Activated CD8-positive, alpha-beta T cell treated with anti-CD3 and anti-CD28 coated beads, Interleukin-2, amount 10 ng/mL, durations not matched to agents 7 days and 5 days (primary cell): ENCODE measurements around the gene HPCAL1. TPM values are rescaled to one million over a fixed set of nuclear protein-coding genes. Genes with fewer than 3 reads are reported as not detected.

Experiments used
- ATAC-seq: fragments of 150-1000 bp; cut with Tn5 transposase; one replicate; pipeline ENCODE4 v1.10.0; 2021; ENCODE audit warnings: moderate library complexity
- CTCF ChIA-PET: fragments of 350-600 bp; sonication (Branson Sonifier 250); formaldehyde crosslinking; loops from one replicate; lab custom pipeline; 2021; ENCODE audit warnings: antibody characterized with exemption; lab: Charles Lee
- POLR2A ChIA-PET: fragments of 350-600 bp; sonication (Branson Sonifier 250); formaldehyde crosslinking; loops from one replicate; lab custom pipeline; 2021; ENCODE audit warnings: antibody characterized with exemption; lab: Charles Lee
- DNase-seq: peaks from one replicate; pipeline ENCODE4 v3.0.0-alpha.2; 2020
- H3K27ac Mint-ChIP-seq: one replicate; pipeline ENCODE4 v1.8.0; 2021; ENCODE audit warnings: mild to moderate bottlenecking, mixed read lengths
- H3K27me3 Mint-ChIP-seq: one replicate; pipeline ENCODE4 v1.8.0; 2021; ENCODE audit warnings: low read depth, mixed read lengths
- H3K36me3 Mint-ChIP-seq: one replicate; pipeline ENCODE4 v1.8.0; 2021; ENCODE audit warnings: low read depth, mixed read lengths
- H3K4me1 Mint-ChIP-seq: one replicate; pipeline ENCODE4 v1.8.0; 2021; ENCODE audit warnings: low read depth, mixed read lengths
- H3K4me3 Mint-ChIP-seq: one replicate; pipeline ENCODE4 v1.8.0; 2021; ENCODE audit warnings: mild to moderate bottlenecking, mixed read lengths
- H3K9me3 Mint-ChIP-seq: one replicate; pipeline ENCODE4 v1.8.0; 2022; ENCODE audit warnings: mixed read lengths; ENCODE audit not compliant: insufficient read depth
- total RNA-seq, 2 experiments: library from RNA; stranded (reverse); gene quantifications; one replicate each; pipeline ENCODE4 v1.2.3, GENCODE V29; 2021

Gene HPCAL1
- total RNA-seq, 2 experiments from 2014 or later, result 55.8 to 56.6 TPM

- H3K36me3 Mint-ChIP-seq, result peaks cover 6% of the 10 kb centered on the region
- no peaks in the 10 kb centered on the region for H3K9me3 Mint-ChIP-seq
- ATAC-seq (no peak), DNase-seq (no peak)
- peaks cover 8% of the 10 kb centered on the region for H3K4me1 Mint-ChIP-seq
- H3K27ac Mint-ChIP-seq, result no peak overlapping the region
- no peaks in the 10 kb centered on the region for H3K27me3 Mint-ChIP-seq
- POLR2A ChIA-PET, result interaction anchor here (0.6 kb wide), 1 partner anchor 572 kb away, joined by 3 read pairs; no protein-coding TSS in a partner anchor
- CTCF ChIA-PET, result interaction anchor here (1.1 to 3.0 kb wide), 3 partner anchors 11 to 263 kb away, joined by 3 to 11 read pairs (median 10); no protein-coding TSS in a partner anchor
- H3K4me3 Mint-ChIP-seq, result no peak overlapping the region
These were observed 117.0 kb downstream of the HPCAL1 start for GRCh38 chr2:10419553-10420257.

DNA sequence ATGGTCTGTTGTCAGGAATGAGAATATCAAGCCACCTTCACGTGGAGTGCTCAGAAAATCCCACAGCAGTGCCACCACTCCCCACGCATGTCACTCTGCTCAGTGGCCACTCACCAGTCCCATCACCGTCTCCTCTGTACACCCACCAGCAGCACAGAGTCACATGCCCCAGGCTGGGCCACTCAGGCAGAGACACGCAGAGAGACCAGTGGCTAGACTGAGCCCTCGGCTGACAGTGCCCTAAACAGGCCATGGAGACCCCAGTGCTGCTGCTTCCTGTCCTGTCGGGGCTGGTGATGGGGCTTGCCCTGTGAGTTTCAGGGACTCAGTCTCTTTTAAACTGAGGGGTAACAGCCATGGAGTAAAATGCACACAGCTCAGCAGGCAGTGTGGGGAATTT is 119.5 kb downstream of the HPCAL1 start:
- Mint-ChIP-seq H3K9me3 (no peaks in the 10 kb centered on the region), H3K4me3 (no peak overlapping the region), H3K27me3 (no peaks in the 10 kb centered on the region), H3K4me1 (peaks cover 7% of the 10 kb centered on the region), H3K36me3 (peaks cover 6% of the 10 kb centered on the region), H3K27ac (no peak overlapping the region)
- ATAC-seq (no peak), DNase-seq (no peak)
- ChIA-PET CTCF (interaction anchor here (1.5 kb wide), 1 partner anchor 13 kb away, joined by 6 read pairs; no protein-coding TSS in a partner anchor), POLR2A (no interaction called here)

GRCh38 chr2:10422732-10423399 is 120.2 kb downstream of the HPCAL1 start:
- ATAC-seq (no peak), DNase-seq (no peak)
- H3K27me3 Mint-ChIP-seq, result no peaks in the 10 kb centered on the region
- no peak overlapping the region for H3K27ac Mint-ChIP-seq
- peaks cover 4% of the 10 kb centered on the region for H3K4me1 Mint-ChIP-seq
- no peaks in the 10 kb centered on the region for H3K9me3 Mint-ChIP-seq
- H3K36me3 Mint-ChIP-seq, result peaks cover 6% of the 10 kb centered on the region
- CTCF ChIA-PET, result interaction anchor here (1.5 kb wide), 1 partner anchor 12 kb away, joined by 6 read pairs; no protein-coding TSS in a partner anchor
- no peak overlapping the region for H3K4me3 Mint-ChIP-seq
- POLR2A ChIA-PET, result no interaction called here

DNA sequence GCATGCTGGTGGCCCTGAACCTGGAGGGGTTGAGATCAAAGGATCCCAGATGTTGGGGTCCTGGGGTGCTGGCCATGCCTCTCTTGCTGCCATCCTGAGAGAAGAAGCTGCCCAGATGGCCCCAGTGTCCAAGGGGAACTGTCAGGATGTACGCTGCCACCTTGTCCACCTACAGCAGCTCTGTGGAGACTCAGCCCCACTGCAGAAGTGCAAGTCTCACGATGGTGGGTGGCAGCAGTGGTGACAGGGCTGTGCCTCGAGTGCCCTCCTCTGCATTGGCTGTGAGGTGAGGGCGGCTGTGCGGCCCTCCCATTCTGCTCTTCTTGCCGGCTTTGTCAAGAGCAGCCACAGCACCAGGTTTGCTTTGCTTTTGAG is 120.7 kb downstream of the HPCAL1 start:
- DNase-seq (no peak), ATAC-seq (no peak)
- peaks cover 3% of the 10 kb centered on the region for H3K4me1 Mint-ChIP-seq
- H3K27me3 Mint-ChIP-seq, result no peaks in the 10 kb centered on the region
- ChIA-PET CTCF (no interaction called here), POLR2A (no interaction called here)
- peaks cover 6% of the 10 kb centered on the region for H3K36me3 Mint-ChIP-seq
- H3K4me3 Mint-ChIP-seq, result no peak overlapping the region
- no peaks in the 10 kb centered on the region for H3K9me3 Mint-ChIP-seq
- H3K27ac Mint-ChIP-seq, result no peak overlapping the region

- DNase-seq, result no peak
- ChIA-PET POLR2A (interaction anchor here (1.3 kb wide), 1 partner anchor 8 kb away, joined by 4 read pairs; no protein-coding TSS in a partner anchor), CTCF (interaction anchor here (1.3 kb wide), 1 partner anchor 11 kb away, joined by 3 read pairs; no protein-coding TSS in a partner anchor)
- Mint-ChIP-seq H3K9me3 (no peaks in the 10 kb centered on the region), H3K36me3 (peaks cover 6% of the 10 kb centered on the region), H3K27ac (no peak overlapping the region), H3K4me1 (no peaks in the 10 kb centered on the region), H3K27me3 (no peaks in the 10 kb centered on the region), H3K4me3 (no peak overlapping the region)
- ATAC-seq, result no peak
These were observed 121.3 kb downstream of the HPCAL1 start for GRCh38 chr2:10424051-10424450.

DNA sequence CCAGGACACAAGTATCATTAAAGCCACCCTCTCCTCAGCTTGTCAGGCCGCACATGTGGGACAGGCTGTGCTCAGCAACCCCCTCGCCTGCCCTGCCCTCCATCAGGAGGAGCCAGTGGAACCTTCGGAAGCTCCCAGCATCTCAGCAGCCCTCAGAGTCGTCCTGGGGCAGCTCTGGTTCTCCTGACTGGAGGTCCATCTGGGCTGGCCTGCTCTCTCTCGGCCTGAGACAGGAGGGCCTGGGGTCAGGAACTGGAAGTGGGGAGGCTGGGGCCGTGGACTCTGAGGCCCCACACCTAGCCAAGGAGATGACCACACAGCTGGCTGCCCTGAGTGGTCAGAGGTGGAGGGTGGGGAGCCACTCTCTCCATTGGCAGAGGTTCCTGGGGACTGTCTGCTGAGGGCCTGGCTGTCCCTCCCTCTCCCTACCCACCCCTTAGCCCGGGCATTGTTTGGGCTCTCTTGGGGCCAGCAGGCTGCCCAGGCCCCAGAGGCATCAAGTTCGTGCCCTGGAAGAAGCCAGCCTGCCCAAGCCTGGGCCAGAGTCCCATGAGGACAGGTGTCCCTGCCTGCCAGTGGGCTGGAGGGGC is 122.3 kb downstream of the HPCAL1 start:
- no peaks in the 10 kb centered on the region for H3K27me3 Mint-ChIP-seq
- DNase-seq (no peak), ATAC-seq (no peak)
- H3K9me3 Mint-ChIP-seq, result no peaks in the 10 kb centered on the region
- H3K4me1 Mint-ChIP-seq, result no peaks in the 10 kb centered on the region
- peaks cover 6% of the 10 kb centered on the region for H3K36me3 Mint-ChIP-seq
- CTCF ChIA-PET, result interaction anchor here (0.8 to 1.3 kb wide), 2 partner anchors 10 kb away, joined by 3 read pairs; no protein-coding TSS in a partner anchor
- POLR2A ChIA-PET, result interaction anchor here (1.3 kb wide), 1 partner anchor 9 kb away, joined by 4 read pairs; no protein-coding TSS in a partner anchor
- no peak overlapping the region for H3K27ac Mint-ChIP-seq
- H3K4me3 Mint-ChIP-seq, result no peak overlapping the region

DNA sequence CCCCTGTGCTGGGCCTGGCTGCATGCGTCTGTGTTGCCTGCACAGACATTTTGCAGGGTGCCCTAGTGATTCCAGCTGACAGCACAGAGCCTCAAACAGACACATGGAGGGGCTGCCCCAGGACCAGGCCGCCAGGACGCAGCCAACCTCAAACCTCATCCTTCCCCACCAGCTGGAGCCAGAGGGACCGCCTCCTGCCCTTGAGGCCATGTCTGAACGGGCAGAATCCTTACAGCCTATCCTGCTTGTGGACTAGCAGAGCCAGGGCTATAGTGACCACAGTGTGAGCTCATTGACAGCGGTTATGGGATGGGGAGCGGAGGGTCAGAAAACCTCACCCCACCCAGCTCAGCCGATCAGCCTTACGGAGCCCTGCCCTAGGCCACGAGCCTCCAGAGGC is 123.0 kb downstream of the HPCAL1 start:
- H3K27me3 Mint-ChIP-seq, result no peaks in the 10 kb centered on the region

DNA sequence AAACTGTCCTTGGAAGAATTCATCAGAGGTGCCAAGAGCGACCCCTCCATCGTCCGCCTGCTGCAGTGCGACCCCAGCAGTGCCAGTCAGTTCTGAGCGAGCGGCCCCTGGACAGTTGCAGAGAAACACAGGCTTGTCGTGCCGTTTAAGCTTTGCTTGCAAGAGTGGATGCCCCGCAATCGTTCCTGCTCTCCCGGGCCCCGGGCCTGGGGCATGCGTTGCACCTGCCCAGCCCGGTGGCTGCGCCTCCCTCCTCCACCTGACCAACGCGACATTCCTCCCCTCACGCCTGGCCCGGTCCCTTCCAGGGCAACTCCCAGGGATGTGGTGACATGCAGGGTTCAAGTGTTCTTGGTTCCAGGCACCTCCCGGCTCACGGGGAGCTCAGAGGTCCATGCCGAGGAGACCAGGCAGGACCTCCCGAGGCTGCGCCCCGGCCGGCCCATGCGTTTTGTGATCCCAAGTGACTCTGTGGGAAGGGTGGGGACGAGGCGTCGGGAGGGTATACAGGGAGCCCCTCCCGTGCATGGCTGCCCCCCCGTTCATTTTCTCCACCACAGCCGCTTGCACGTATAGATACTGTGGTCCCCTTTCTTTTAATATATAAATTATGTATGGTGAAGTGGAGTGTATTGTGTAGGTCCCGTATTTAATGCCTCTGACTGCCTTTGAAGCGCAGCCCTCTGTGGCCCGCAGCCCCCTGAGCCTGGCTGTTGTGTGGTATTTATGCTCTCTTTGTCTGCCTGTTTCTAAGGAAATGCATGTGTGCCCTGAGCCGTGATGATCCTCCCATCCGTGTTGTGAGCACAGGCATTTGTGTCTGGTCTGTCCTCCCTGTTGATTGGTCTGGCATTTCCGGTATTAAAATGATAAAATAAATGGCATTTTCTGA is 124.3 kb downstream of the HPCAL1 start:
- peaks cover 5% of the 10 kb centered on the region for H3K36me3 Mint-ChIP-seq
- CTCF ChIA-PET, result no interaction called here

More for the DNA sequence above, 123.0 kb downstream of the HPCAL1 start:
- no peaks in the 10 kb centered on the region for H3K9me3 Mint-ChIP-seq
- DNase-seq, result no peak
- no peak overlapping the region for H3K4me3 Mint-ChIP-seq
- POLR2A ChIA-PET, result interaction anchor here (1.3 kb wide), 1 partner anchor 10 kb away, joined by 4 read pairs; no protein-coding TSS in a partner anchor
- CTCF ChIA-PET, result interaction anchor here (0.8 kb wide), 1 partner anchor 9 kb away, joined by 3 read pairs; no protein-coding TSS in a partner anchor
- no peak for ATAC-seq
- H3K4me1 Mint-ChIP-seq, result no peaks in the 10 kb centered on the region
- peaks cover 6% of the 10 kb centered on the region for H3K36me3 Mint-ChIP-seq
- H3K27ac Mint-ChIP-seq, result no peak overlapping the region

DNA sequence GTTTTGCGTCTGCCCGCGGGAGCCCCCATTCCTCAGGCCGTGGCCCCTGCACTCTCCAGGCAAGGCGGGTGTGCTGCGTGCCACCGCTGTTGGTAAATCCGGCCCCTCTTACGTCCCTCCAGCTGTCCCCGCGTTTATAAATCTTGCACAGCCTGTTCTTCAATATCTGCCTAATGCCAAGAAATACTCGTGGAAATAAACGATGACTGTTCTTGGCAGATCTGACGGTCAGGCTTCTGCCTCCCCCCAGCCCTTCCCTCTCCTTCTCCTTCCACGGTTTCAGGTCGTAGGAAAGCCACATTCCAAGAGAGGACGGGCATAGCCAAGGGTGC is 124.9 kb downstream of the HPCAL1 start:
- Mint-ChIP-seq H3K27ac (no peak overlapping the region), H3K4me1 (peaks cover 5% of the 10 kb centered on the region), H3K9me3 (no peaks in the 10 kb centered on the region), H3K36me3 (no peaks in the 10 kb centered on the region), H3K27me3 (peaks cover 8% of the 10 kb centered on the region), H3K4me3 (no peak overlapping the region)
- CTCF ChIA-PET, result no interaction called here
- no peak for ATAC-seq
- DNase-seq, result no peak
- POLR2A ChIA-PET, result no interaction called here

More for the DNA sequence above, 124.3 kb downstream of the HPCAL1 start:
- DNase-seq (no peak), ATAC-seq (no peak)
- POLR2A ChIA-PET, result no interaction called here
- Mint-ChIP-seq H3K4me3 (no peak overlapping the region), H3K27ac (no peak overlapping the region), H3K27me3 (peaks cover 6% of the 10 kb centered on the region), H3K9me3 (no peaks in the 10 kb centered on the region), H3K4me1 (peaks cover 2% of the 10 kb centered on the region)

DNA sequence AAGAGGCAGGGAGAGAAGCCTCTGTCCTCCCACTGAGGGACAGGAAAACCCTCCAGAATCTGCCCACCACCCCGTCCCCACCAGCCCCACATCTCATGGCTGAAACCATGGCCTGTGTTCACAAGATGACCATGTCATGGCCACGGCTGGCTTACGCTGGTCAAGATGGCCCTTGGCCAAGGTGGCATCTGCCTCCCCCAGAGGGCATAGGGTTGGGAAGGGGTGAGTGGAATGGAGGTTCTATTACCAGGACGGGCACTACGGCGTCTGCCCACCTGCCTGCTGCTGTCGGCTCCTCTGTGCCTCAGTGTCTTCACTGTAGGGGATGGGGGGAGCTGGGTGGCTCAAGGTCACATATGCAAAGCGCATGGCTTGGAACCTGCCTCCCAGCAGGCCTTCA is 125.7 kb downstream of the HPCAL1 start:
- H3K4me1 Mint-ChIP-seq, result peaks cover 6% of the 10 kb centered on the region
- no peak overlapping the region for H3K27ac Mint-ChIP-seq
- CTCF ChIA-PET, result no interaction called here
- H3K36me3 Mint-ChIP-seq, result no peaks in the 10 kb centered on the region
- DNase-seq, result no peak
- H3K9me3 Mint-ChIP-seq, result no peaks in the 10 kb centered on the region
- no peak for ATAC-seq
- no peak overlapping the region for H3K4me3 Mint-ChIP-seq
- POLR2A ChIA-PET, result no interaction called here
- peaks cover 12% of the 10 kb centered on the region for H3K27me3 Mint-ChIP-seq

GRCh38 chr2:10428924-10429323 is 126.2 kb downstream of the HPCAL1 start:
- CTCF ChIA-PET, result no interaction called here

More at GRCh38 chr2:10428924-10429323, 126.2 kb downstream of the HPCAL1 start:
- DNase-seq (no peak), ATAC-seq (no peak)
- no peak overlapping the region for H3K4me3 Mint-ChIP-seq
- H3K4me1 Mint-ChIP-seq, result peaks cover 6% of the 10 kb centered on the region
- H3K36me3 Mint-ChIP-seq, result no peaks in the 10 kb centered on the region
- POLR2A ChIA-PET, result no interaction called here
- no peaks in the 10 kb centered on the region for H3K9me3 Mint-ChIP-seq
- H3K27me3 Mint-ChIP-seq, result peaks cover 15% of the 10 kb centered on the region
- no peak overlapping the region for H3K27ac Mint-ChIP-seq
